ENCODE results near the gene TSKU. TPM values are rescaled to one million over a fixed set of nuclear protein-coding genes. Genes with fewer than 3 reads are reported as not detected.

TSKU gene
- total RNA-seq, 1 donor: not detected

GRCh38 chr11:76762356-76762752, 20.8 kb upstream of the TSKU start:
- Histone ChIP-seq H3K4me3 (ENCODE audit: low read length) (no peak overlapping the region), H3K27me3 (ENCODE audit: insufficient read depth, low read length) (no peaks in the 10 kb centered on the region), H3K9me3 (ENCODE audit: low read depth, low read length) (no peaks in the 10 kb centered on the region), H3K4me1 (ENCODE audit: insufficient read depth, low read length) (peaks cover 4% of the 10 kb centered on the region)

- no peak overlapping the region for H3K4me3 ChIP-seq (ENCODE audit: low read length)
- H3K4me1 ChIP-seq (ENCODE audit: insufficient read depth, low read length): peaks cover 11% of the 10 kb centered on the region
- H3K27me3 ChIP-seq (ENCODE audit: insufficient read depth, low read length): no peaks in the 10 kb centered on the region
- H3K9me3 ChIP-seq (ENCODE audit: low read depth, low read length): no peaks in the 10 kb centered on the region
These were observed 20.1 kb upstream of the TSKU start for GRCh38 chr11:76762867-76763572.

- Histone ChIP-seq H3K27me3 (ENCODE audit: insufficient read depth, low read length) (no peaks in the 10 kb centered on the region), H3K4me3 (ENCODE audit: low read length) (no peak overlapping the region), H3K9me3 (ENCODE audit: low read depth, low read length) (no peaks in the 10 kb centered on the region), H3K4me1 (ENCODE audit: insufficient read depth, low read length) (peaks cover 18% of the 10 kb centered on the region)
These were observed 19.4 kb upstream of the TSKU start for GRCh38 chr11:76763573-76764346.

GRCh38 chr11:76764941-76765665, 18.1 kb upstream of the TSKU start:
- Histone ChIP-seq H3K27me3 (ENCODE audit: insufficient read depth, low read length) (no peaks in the 10 kb centered on the region), H3K4me3 (ENCODE audit: low read length) (no peak overlapping the region), H3K4me1 (ENCODE audit: insufficient read depth, low read length) (peaks cover 31% of the 10 kb centered on the region), H3K9me3 (ENCODE audit: low read depth, low read length) (no peaks in the 10 kb centered on the region)

GRCh38 chr11:76765863-76766350, 17.2 kb upstream of the TSKU start:
- Histone ChIP-seq H3K4me3 (ENCODE audit: low read length) (no peak overlapping the region), H3K9me3 (ENCODE audit: low read depth, low read length) (no peaks in the 10 kb centered on the region), H3K27me3 (ENCODE audit: insufficient read depth, low read length) (no peaks in the 10 kb centered on the region), H3K4me1 (ENCODE audit: insufficient read depth, low read length) (peaks cover 31% of the 10 kb centered on the region)

GRCh38 chr11:76766521-76766920, 16.6 kb upstream of the TSKU start:
- Histone ChIP-seq H3K9me3 (ENCODE audit: low read depth, low read length) (no peaks in the 10 kb centered on the region), H3K4me1 (ENCODE audit: insufficient read depth, low read length) (peaks cover 31% of the 10 kb centered on the region), H3K27me3 (ENCODE audit: insufficient read depth, low read length) (no peaks in the 10 kb centered on the region), H3K4me3 (ENCODE audit: low read length) (no peak overlapping the region)

- Histone ChIP-seq H3K4me1 (ENCODE audit: insufficient read depth, low read length) (peaks cover 31% of the 10 kb centered on the region), H3K9me3 (ENCODE audit: low read depth, low read length) (no peaks in the 10 kb centered on the region), H3K27me3 (ENCODE audit: insufficient read depth, low read length) (no peaks in the 10 kb centered on the region), H3K4me3 (ENCODE audit: low read length) (no peak overlapping the region)
These were observed 15.5 kb upstream of the TSKU start for GRCh38 chr11:76767659-76768058.

- Histone ChIP-seq H3K4me1 (ENCODE audit: insufficient read depth, low read length) (peaks cover 31% of the 10 kb centered on the region), H3K9me3 (ENCODE audit: low read depth, low read length) (no peaks in the 10 kb centered on the region), H3K27me3 (ENCODE audit: insufficient read depth, low read length) (no peaks in the 10 kb centered on the region), H3K4me3 (ENCODE audit: low read length) (no peak overlapping the region)
These were observed 14.9 kb upstream of the TSKU start for GRCh38 chr11:76768088-76768908.

GRCh38 chr11:76768909-76769560, 14.1 kb upstream of the TSKU start:
- Histone ChIP-seq H3K4me3 (ENCODE audit: low read length) (no peak overlapping the region), H3K4me1 (ENCODE audit: insufficient read depth, low read length) (peaks cover 31% of the 10 kb centered on the region), H3K27me3 (ENCODE audit: insufficient read depth, low read length) (no peaks in the 10 kb centered on the region), H3K9me3 (ENCODE audit: low read depth, low read length) (no peaks in the 10 kb centered on the region)

GRCh38 chr11:76769645-76770586, 13.2 kb upstream of the TSKU start:
- Histone ChIP-seq H3K4me3 (ENCODE audit: low read length) (no peak overlapping the region), H3K4me1 (ENCODE audit: insufficient read depth, low read length) (peaks cover 31% of the 10 kb centered on the region), H3K27me3 (ENCODE audit: insufficient read depth, low read length) (no peaks in the 10 kb centered on the region), H3K9me3 (ENCODE audit: low read depth, low read length) (no peaks in the 10 kb centered on the region)

- Histone ChIP-seq H3K4me3 (ENCODE audit: low read length) (no peak overlapping the region), H3K4me1 (ENCODE audit: insufficient read depth, low read length) (peaks cover 31% of the 10 kb centered on the region), H3K27me3 (ENCODE audit: insufficient read depth, low read length) (no peaks in the 10 kb centered on the region), H3K9me3 (ENCODE audit: low read depth, low read length) (peaks cover under 1% of the 10 kb centered on the region)
These were observed 12.3 kb upstream of the TSKU start for GRCh38 chr11:76770642-76771445.

GRCh38 chr11:76771446-76772099, 11.6 kb upstream of the TSKU start:
- Histone ChIP-seq H3K27me3 (ENCODE audit: insufficient read depth, low read length) (peaks cover 3% of the 10 kb centered on the region), H3K9me3 (ENCODE audit: low read depth, low read length) (peaks cover 8% of the 10 kb centered on the region), H3K4me1 (ENCODE audit: insufficient read depth, low read length) (peaks cover 31% of the 10 kb centered on the region), H3K4me3 (ENCODE audit: low read length) (no peak overlapping the region)
